Ascending aorta (tissue), 2 donors: ENCODE results near the gene MCFD2. TPM values are rescaled to one million over a fixed set of nuclear protein-coding genes. Genes with fewer than 3 reads are reported as not detected.

ENCODE experiments used
- DNase-seq, 2 donors: peaks; one replicate each; pipeline ENCODE4 v3.0.0-alpha.2; 2019; ENCODE audit warnings: low spot score in 2 of 2
- H3K27ac ChIP-seq, 2 donors: fragments of 200-600 bp; sonication (generic); one replicate each; pipeline ENCODE4 v1.5.1; 2016 to 2017; ENCODE audit warnings: mild to moderate bottlenecking in 1 of 2
- H3K27me3 ChIP-seq: fragments of 200-600 bp; sonication (generic); one replicate; pipeline ENCODE4 v1.5.1; 2017
- H3K36me3 ChIP-seq, 2 donors: fragments of 200-600 bp; sonication (generic); one replicate each; pipeline ENCODE4 v1.5.1; 2016
- H3K4me1 ChIP-seq, 2 donors: fragments of 200-600 bp; sonication (generic); one replicate each; pipeline ENCODE4 v1.5.1; 2016 to 2017; ENCODE audit warnings: mild to moderate bottlenecking in 1 of 2
- H3K4me3 ChIP-seq, 2 donors: fragments of 200-600 bp; sonication (generic); one replicate each; pipeline ENCODE4 v1.5.1; 2016 to 2017; ENCODE audit warnings: mild to moderate bottlenecking in 1 of 2
- H3K9me3 ChIP-seq, 2 donors: fragments of 200-600 bp; sonication (generic); one replicate each; pipeline ENCODE4 v1.5.1; 2016
- CTCF ChIP-seq, 3 experiments: fragments of 200-600 bp in 2 of 3; fragments of 450-650 bp in 1 of 3; sonication (generic) in 2 of 3; IDR thresholded peaks; one replicate each; pipeline ENCODE4 v1.5.1; 2016 to 2019; ENCODE audit warnings: antibody characterized with exemption in 3 of 3, mild to moderate bottlenecking in 1 of 3, moderate library complexity in 1 of 3
- intact Hi-C: fragments of 100-400 bp; cut with DNase I; formaldehyde crosslinking; loops from one replicate; pipeline ENCODE4 v1.15.1; 2023
- total RNA-seq: library from RNA; depleted of rRNA; stranded (reverse); fragments of >200 nt; gene quantifications from one replicate; pipeline ENCODE4 v1.1.0, GENCODE V29; 2016

Gene MCFD2
- total RNA-seq, 1 donor from 2014 or later, result 171 TPM

- TF ChIP-seq CTCF (IDR thresholded peaks at IDR 0.05), result no peak
- H3K27ac ChIP-seq, result no peak overlapping the region
Observed at GRCh38 chr2:46875226-46875899, 40.2 kb downstream of the MCFD2 start.

GRCh38 chr2:46874236-46874929 is 41.2 kb downstream of the MCFD2 start:
- H3K9me3 ChIP-seq, result no peaks in the 10 kb centered on the region
- H3K27ac ChIP-seq, result no peak overlapping the region
- DNase-seq, result no peak
- no peaks in the 10 kb centered on the region for H3K36me3 ChIP-seq
- H3K4me1 ChIP-seq, result peaks cover 0 to 10% of the 10 kb centered on the region in 2 donors
- intact Hi-C loops, result no loop called here
- TF ChIP-seq CTCF (IDR thresholded peaks at IDR 0.05), result no peak
- H3K27me3 ChIP-seq, result no peaks in the 10 kb centered on the region
- H3K4me3 ChIP-seq, result no peak overlapping the region

More at GRCh38 chr2:46875226-46875899, 40.2 kb downstream of the MCFD2 start:
- no peaks in the 10 kb centered on the region for H3K36me3 ChIP-seq
- no peak overlapping the region for H3K4me3 ChIP-seq
- no peaks in the 10 kb centered on the region for H3K9me3 ChIP-seq
- no peaks in the 10 kb centered on the region for H3K27me3 ChIP-seq
- DNase-seq, result no peak
- intact Hi-C loops, result loop anchor here (5.0 kb wide), 1 partner anchor 73 kb away; no protein-coding TSS in a partner anchor
- peaks cover 0 to 10% of the 10 kb centered on the region in 2 donors for H3K4me1 ChIP-seq

DNA sequence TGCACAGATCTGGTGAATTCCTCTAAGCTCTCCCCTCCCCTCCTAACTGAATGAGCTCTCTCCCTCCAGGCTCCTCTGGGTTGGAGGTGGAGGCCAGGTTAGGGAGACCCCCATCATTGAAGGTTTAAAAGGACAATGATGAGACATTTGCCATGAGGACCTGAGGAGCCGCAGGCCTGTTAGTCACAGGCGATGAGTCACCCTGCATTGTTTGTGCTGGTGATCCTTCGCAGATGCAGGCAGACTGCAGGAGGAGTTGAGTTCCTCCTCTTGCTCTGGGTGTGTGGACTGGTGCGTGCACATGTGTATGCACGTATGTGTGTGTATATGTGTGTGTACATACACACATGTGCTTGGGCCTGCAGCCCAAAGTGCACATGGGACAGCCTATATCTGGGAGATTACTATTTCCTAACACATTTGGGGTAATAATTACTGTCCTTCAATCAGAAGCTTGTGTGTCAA is 42.0 kb downstream of the MCFD2 start:
- H3K36me3 ChIP-seq, result no peaks in the 10 kb centered on the region
- no peaks in the 10 kb centered on the region for H3K9me3 ChIP-seq
- DNase-seq, result peak; percentile 58 to 83
- H3K27me3 ChIP-seq, result no peaks in the 10 kb centered on the region
- intact Hi-C loops, result no loop called here
- H3K4me3 ChIP-seq, result no peak overlapping the region
- peaks cover 0 to 3% of the 10 kb centered on the region in 2 donors for H3K4me1 ChIP-seq
- TF ChIP-seq CTCF (IDR thresholded peaks at IDR 0.05), result no peak
- H3K27ac ChIP-seq, result no peak overlapping the region

- H3K9me3 ChIP-seq, result no peaks in the 10 kb centered on the region
- no peak for TF ChIP-seq CTCF (IDR thresholded peaks at IDR 0.05)
- intact Hi-C loops, result no loop called here
- H3K36me3 ChIP-seq, result no peaks in the 10 kb centered on the region
- DNase-seq, result no peak
- no peak overlapping the region for H3K4me3 ChIP-seq
- H3K4me1 ChIP-seq, result no peaks in the 10 kb centered on the region
- no peak overlapping the region for H3K27ac ChIP-seq
- H3K27me3 ChIP-seq, result no peaks in the 10 kb centered on the region
Observed at GRCh38 chr2:46872902-46873603, 42.6 kb downstream of the MCFD2 start.

GRCh38 chr2:46871976-46872381 is 43.6 kb downstream of the MCFD2 start:
- Histone ChIP-seq H3K4me3 (no peak overlapping the region), H3K9me3 (no peaks in the 10 kb centered on the region), H3K27me3 (no peaks in the 10 kb centered on the region), H3K27ac (no peak overlapping the region), H3K4me1 (no peaks in the 10 kb centered on the region), H3K36me3 (no peaks in the 10 kb centered on the region)
- intact Hi-C loops, result no loop called here
- no peak for DNase-seq
- no peak for TF ChIP-seq CTCF (IDR thresholded peaks at IDR 0.05)
